ENCODE results near the gene HHEX.
"Not testable (repeated sequence)": the region's sequence is repeated elsewhere in the genome, so short reads cannot be mapped to it uniquely, and the experiment has no call there.

The HHEX gene

DNA sequence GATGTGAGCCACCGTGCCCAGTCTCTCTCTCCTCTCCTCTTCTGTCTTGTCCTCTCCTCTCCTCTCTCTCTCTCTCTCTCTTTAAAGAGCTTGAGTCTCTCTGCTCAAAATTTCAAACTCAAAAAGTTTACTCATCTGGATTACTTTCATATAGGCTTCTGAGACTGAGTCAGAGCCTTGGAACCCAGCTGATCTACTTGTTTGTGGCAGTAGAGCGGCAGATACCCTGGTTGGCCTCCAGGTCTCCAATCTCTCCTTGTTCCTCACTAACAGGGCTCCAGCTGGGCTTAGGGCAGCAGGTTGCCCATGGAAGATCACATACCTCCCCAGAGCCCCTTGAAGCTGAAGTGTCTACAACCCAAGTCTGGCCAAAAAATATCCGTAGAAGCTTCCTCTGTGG, 51.0 kb downstream of the HHEX start:
- DNase-seq = no peak

DNA sequence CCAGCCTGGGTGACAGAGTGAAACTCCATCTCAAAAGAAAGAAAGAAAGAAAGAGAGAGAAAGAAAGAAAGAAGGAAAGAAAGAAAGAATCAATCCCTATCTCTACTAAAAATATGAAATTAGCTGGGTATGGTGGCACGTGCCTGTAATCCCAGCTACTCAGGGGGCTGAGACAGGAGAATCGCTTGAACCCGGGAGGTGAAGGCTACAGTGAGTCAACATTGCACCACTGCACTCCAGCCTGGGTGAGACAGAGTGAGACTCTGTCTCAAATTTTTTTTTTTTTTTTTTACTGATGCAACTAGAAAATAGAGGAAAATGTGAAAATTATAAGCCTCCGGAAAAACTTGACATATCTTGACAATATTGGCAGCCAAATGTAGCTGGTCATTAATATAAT, 52.0 kb downstream of the HHEX start:
- not testable (repeated sequence) for DNase-seq

DNA sequence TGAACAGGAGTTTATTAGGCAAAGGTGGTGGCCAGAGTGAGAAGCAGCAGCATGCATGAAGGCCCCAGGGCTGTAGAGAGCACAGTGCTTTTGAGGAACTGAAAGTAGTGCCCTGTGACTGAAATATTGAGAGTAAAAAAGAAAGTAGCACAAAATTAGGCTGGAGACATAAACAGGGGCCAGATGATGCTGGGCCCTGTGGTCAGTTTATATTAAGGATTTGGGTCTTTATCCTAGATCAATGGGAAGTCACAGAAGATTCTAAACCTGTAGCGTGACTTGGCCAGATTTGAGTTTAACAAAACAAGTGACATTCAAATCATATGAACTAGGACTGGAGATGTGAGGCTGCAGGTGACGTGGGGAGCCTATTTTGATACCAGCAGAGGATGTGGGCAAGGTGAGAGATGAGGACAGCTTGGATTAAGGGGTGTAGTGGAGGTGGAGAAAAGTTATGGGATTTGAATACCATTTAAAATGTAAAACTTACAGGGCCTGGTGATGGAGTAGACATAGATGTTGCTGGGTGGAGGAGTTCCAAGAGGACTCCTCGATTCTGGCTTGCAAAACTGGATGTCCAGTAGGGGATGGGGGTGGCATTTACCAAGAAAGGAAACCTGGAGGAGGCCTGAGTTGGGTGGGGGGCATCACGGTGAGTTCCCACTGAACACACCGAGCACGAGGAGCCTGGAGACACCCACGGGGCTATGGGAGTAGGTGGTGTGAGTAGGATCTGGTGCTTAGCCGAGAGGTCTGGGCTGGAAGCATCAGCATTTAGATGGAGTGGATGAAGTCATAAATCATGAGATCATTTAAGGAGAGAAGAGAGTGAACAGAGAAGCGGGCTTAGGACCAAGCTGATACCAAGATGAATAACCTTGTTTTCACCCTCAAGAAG, 52.8 kb downstream of the HHEX start:
- DNase-seq = peak; percentile 79

Measured in RPMI8226 (cell line).